ENCODE measurements around the gene ARHGEF5.
"Not testable (repeated sequence)": the region's sequence is repeated elsewhere in the genome, so short reads cannot be mapped to it uniquely, and the experiment has no call there.

Gene ARHGEF5

DNA sequence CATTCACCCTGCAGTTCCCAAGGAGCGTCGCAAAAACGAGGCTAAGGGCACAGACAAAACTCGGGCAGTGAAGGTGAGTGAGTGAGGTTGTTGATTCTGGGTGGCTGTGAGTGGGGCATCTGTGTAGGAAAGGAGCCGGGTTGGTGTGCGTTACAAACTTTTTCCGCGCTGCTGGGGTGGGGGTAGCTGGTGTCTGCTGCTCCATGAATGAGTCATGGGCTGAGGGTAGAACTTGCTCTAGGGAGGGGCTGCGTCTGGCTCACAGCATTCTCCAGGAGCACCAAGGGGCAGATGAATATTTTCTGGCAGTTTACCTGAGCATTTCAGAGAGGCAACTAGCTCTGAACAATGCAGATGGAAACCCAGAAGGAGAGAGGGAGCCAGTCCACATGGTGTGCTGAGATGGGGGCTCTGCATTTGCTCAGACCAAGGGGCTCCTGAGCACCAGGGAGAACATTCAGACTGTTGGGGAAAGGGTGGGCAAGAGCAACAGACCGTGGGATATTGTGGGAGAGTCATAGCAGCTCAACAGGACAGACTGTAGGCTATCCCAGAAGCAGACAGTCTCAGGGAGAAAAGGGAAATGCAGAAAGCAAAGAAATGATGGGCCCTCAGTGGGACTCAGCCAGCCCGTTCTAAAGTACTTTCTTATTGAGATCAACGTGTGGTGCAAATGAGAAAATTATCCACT lies 29.5 kb downstream of the ARHGEF5 start:
- DNase-seq: no peak

DNA sequence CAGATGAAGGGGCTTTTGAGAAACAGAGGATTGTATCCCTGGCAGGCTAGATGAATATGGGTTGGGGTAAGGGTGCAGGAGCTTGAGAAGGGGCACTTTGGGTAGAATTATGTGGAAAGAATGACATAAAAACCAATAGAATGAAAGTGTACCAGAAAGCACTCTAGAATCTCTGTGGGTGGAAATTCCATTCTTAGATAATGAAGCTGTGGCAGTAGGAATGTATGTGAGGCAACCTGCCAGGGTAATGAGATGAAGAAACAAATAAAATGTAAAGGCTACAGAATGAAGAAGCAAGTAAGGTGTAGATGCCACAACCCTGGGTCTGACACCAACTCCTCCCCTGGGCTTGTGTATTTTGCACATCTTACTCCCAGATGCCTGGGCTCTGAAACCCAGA lies 31.5 kb downstream of the ARHGEF5 start:
- no peak for DNase-seq

- no peak for DNase-seq
These were observed 33.7 kb downstream of the ARHGEF5 start for GRCh38 chr7:144388950-144389349.

- DNase-seq: no peak
These were observed 35.3 kb downstream of the ARHGEF5 start for GRCh38 chr7:144390481-144390880.

DNA sequence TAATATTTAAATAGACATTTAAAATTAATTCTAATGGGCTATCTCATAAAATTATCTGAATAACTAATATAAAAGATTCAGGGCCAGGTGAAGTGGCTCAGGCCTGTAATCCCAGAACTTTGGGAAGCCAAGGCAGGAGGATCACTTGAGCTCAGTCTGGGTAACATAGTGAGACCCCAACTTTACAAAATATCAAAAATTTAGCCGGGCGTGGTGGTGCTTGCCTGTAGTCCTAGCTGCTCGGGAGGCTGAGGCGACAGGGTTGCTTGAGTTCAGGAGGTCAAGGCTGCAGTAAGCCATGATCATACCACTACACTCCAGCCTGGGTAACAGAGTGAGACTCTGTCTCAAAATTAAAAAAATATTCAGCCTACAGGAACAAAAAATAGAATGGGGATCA lies 35.8 kb downstream of the ARHGEF5 start:
- no peak for DNase-seq

DNA sequence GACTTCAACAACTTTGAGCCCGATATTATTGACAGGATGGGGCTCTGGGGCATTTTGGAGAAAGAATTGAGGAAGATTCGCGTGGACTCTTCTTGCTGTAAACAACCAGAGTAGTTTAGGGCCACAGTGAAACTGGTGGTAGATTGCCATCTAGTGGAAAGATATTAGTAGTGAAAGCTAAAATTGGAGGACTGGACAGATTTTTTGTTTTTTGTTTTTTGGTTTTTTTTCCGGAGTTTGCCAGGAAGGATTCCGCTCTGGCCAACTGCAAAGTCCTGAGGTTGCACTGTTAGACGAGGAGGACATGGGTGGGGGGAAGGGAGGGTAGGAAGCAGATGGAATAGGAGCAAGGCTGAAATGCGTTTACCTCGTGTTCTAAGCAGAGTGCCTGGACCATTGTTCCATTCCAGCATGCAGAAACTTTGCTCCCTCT lies 36.6 kb downstream of the ARHGEF5 start:
- no peak for DNase-seq

DNA sequence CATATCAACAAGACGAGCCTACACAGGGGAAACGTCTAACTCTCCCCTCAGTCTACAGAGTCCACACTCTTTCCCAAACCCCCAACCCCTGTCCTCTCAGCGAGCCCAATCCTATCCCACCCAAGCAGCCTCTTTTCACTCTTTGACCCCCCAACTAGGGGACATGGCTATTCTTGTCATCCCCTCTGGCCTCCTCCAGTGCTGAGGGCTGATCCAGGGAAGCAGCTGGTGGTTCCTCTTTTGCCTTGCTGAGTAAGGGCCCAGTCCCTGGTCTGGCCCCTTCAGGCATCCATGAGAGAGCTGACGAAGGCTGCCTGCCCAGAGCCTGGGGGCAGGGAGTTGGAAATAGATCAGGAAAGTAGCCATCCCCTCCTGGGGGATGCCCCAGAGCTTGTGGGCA lies 41.9 kb downstream of the ARHGEF5 start:
- no peak for DNase-seq

DNA sequence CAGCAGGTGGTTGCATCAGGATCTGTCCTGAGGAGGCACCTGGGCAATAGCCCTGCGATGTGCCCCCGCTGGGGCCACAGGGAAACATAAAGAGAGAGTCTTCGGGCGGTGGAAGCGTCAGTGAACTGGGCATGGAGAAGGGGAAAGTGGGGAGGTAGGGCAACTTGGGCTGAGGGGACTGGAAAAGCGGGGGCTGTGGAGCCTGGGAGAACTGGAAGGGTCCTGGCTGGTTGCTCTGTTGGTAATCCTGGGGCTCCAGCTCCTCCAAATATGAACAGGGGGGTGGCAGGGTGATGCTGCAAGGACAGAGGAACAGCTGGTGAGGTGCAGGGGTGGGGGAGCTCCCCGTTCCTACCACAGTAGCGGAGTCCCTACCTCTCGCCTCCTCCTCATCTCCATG lies 43.1 kb downstream of the ARHGEF5 start:
- DNase-seq: no peak

DNA sequence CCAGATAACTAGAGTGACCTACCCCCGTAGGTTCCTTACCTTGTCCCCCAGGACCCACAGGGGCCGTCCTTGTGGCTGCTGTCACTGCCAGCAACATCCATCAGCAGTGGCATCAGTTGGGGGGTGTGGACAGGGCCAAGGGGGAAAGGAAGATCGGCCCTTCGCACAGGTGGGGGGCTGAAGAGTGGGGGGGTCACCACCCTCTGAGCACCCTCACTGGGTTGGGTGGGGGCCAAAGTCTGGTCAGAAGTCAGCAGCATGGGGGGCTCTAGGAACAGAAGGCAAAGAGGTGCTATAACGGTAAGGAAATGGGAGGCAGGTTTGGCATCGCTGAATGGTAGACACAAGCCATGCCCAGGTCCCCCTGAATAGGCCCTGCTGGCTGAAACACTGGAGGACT lies 43.7 kb downstream of the ARHGEF5 start:
- DNase-seq: no peak

DNA sequence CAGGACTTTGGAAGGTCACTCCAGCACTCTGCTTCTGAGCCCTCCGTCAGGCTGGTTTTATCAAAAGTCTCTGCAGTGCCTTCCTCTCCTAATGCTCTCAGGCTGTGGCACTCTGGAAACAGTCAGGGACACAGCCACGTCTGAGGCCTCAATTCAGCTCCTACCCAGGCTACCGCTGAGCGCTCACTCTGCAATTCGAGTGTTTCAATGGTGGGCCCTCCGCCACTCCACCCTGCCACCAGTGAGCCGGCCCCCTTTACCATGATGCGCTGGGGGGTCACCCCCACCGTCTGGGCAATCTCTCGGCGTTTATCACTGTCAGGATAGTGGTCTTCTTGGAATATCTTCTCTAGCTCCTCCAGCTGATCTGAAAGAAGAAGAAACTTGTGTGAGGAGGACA lies 44.7 kb downstream of the ARHGEF5 start:
- no peak for DNase-seq

DNA sequence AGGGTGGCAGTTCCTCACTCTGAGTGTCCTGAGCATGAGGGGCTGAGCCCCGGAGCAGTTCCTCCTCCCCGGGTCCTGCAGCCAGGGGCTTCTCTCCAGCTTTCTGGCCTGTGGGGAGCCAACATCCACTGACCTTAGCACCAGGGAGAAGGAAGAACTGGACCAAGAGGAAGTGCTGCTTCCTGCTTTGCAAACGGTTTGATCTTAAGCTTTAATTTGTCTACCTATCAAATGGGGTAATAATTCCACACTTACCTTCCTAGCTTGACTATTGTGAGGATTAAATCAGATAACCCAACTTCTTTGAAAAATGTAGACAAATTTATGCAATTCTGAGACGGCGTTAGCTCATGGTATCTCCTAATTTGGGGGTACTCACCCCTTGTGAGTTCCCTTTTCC lies 46.3 kb downstream of the ARHGEF5 start:
- DNase-seq: no peak

DNA sequence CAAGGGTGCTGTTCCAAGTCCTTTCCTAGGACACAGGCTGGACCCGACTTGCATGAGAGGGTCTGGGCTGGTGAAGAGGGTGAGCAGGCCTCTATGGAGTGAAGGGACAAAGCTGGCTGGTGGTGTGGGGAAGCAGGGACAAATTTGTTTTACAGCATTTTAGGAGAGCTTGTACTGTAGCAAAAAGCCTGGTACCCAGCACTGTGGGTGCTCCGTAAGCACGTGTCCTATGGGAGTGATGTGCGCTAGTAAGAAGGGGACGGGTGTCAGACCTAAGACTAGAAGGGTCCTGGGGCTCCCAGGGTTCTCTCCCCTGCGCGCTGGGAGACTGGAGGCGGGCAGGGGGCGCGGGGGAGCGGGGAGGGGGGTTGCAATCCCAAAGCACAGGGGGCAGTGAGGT lies 47.9 kb downstream of the ARHGEF5 start:
- DNase-seq: no peak

DNA sequence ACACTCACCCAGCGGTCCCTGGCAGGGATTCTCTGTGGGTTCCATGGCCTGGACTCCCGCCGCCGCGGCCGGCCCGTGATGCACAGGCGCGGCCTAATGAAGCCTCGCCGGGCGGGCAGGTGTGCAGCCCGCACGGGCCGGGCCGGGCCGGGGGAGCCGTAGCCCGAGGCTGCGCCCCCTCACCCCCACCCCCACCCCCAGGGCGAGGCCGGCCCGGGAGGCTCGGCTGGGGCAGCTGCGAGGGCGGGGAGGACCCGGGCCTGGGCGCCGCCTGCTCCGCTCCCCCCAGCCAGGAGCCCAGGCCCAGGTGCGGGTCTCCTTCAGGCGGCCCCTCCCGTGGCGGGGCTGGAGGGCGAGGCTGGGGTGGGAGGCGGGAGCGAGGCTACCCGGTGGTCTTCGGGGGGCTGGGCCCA lies 48.5 kb downstream of the ARHGEF5 start, which contains the start of gene NOBOX:
TSS of gene NOBOX (minus strand) at position 45 of the 413 bp plus-strand sequence.
- DNase-seq: no peak

GRCh38 chr7:144404946-144405345 lies 49.7 kb downstream of the ARHGEF5 start:
- no peak for DNase-seq

- DNase-seq: no peak
These were observed 52.2 kb downstream of the ARHGEF5 start for GRCh38 chr7:144407266-144407931.

- DNase-seq: no peak
These were observed 52.9 kb downstream of the ARHGEF5 start for GRCh38 chr7:144408121-144408520.

DNA sequence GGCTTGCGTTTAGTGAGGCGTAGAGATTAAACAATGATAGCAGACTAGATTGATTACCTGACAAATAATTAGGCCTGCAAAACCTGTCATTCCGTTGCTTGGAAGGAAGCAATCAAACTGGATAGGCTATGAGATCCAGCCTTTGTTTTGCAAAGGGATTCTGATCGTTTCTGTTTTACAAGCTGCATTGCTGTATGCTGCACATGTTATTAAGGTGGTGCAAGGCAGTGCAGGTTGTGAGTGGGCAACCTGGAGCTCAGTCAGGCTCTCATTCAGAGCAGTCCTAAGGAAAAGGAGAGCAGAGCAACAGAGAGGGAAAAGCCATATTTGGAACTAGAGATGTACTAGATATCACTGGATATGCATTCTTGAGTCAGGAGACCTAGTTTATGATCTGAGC lies 55.2 kb downstream of the ARHGEF5 start:
- no peak for DNase-seq

- no peak for DNase-seq
These were observed 59.6 kb downstream of the ARHGEF5 start for GRCh38 chr7:144414815-144415214.

DNA sequence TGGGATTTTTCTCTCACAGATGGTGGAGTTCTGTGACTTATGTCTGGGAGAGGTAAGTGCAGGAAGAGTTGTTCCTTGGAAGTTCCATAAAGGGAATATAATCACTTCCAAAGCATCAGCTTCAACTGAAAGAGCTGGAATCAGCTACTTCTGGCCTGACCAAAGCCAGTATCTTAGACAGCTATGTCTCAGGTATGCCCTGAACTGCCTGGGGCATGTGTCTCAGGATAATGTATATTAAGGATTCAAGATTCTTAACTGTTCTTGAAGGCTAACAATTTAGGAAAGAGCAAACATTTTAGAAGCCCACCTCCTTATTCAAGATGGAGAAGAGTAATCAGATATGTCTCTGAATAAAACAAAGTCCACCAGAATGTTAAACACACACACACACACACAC lies 60.7 kb downstream of the ARHGEF5 start:
- DNase-seq: no peak

GRCh38 chr7:144416341-144416740 lies 61.1 kb downstream of the ARHGEF5 start:
- no peak for DNase-seq

DNA sequence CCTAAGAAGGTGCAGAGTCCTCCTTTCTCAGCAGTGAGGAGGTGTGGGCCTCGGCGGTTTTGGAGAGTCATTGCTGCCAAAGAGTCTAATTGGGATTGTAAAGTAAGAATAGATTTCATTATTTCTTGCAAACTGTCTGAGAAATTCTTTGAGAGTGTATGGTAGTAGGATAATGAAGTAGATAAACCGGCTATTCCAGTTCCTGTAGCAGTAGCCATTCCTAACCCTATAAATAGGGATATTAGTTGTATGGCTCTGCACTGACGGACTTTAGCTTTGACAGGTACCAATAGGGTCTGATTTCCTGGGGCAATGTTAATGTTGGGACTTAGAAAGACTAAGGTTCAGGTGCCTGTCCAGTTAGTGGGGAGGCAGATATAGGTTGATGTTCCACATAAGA lies 63.7 kb downstream of the ARHGEF5 start:
- not testable (repeated sequence) for DNase-seq

DNA sequence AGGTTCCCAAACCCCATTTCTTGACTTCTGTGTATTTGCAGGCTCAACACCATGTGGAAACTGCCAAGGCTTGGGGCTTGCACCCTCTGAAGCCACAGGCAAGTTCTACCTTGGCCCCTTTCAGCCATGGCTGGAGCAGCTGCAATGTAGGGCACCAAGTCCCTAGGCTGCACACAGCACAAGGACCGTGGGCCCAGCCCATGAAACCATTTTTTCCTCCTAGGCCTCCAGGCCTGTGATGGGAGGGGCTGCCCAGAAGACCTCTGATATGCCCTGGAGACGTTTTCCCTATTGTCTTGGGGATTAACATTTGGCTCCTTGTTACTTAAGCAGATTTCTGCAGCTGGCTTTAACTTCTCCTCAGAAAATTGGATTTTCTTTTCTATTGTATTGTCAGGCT lies 72.3 kb downstream of the ARHGEF5 start:
- DNase-seq: not testable (repeated sequence)

DNA sequence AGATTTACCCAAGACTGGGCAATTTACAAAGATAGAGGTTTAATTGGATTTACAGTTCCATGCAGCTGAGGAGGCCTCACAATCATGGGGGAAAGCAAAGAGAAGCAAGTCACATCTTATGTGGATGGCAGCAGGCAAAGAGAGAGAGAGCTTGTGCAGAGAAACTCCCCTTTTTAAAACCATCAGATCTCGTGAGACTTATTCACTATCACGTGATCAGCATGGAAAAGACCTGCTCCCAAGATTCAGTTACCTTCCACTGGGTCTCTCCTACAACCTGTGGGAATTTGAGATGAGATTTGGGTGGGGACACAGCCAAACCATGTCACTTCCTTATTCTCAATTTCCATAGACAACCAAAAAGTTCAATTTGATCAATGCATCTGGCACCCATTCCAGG lies 73.2 kb downstream of the ARHGEF5 start:
- DNase-seq: no peak

Measured in NCI-H2029 (cell line).